Activated CD4-positive, alpha-beta memory T cell treated with anti-CD3 and anti-CD28 coated beads for 36 hours (primary cell): ENCODE results near the gene NAALADL2. TPM values are rescaled to one million over a fixed set of nuclear protein-coding genes. Genes with fewer than 3 reads are reported as not detected.

ENCODE experiments used
- CTCF ChIA-PET: fragments of 350-600 bp; sonication (Branson Sonifier 250); formaldehyde crosslinking; loops from one replicate; lab custom pipeline; 2021; ENCODE audit warnings: antibody characterized with exemption, inconsistent platforms; lab: Charles Lee
- POLR2A ChIA-PET: fragments of 350-600 bp; sonication (Branson Sonifier 250); formaldehyde crosslinking; loops from one replicate; lab custom pipeline; 2021; ENCODE audit warnings: antibody characterized with exemption; lab: Charles Lee
- DNase-seq: peaks from one replicate; pipeline ENCODE4 v3.0.0-alpha.2; 2020
- H3K27ac Mint-ChIP-seq: one replicate; pipeline ENCODE4 v1.8.0; 2021; ENCODE audit warnings: mixed read lengths
- H3K27me3 Mint-ChIP-seq: one replicate; pipeline ENCODE4 v1.8.0; 2021; ENCODE audit warnings: mixed read lengths
- H3K36me3 Mint-ChIP-seq: one replicate; pipeline ENCODE4 v1.8.0; 2021; ENCODE audit warnings: mixed read lengths
- H3K4me1 Mint-ChIP-seq: one replicate; pipeline ENCODE4 v1.8.0; 2021; ENCODE audit warnings: low read depth, mixed read lengths
- H3K4me3 Mint-ChIP-seq: one replicate; pipeline ENCODE4 v1.8.0; 2021; ENCODE audit warnings: mild to moderate bottlenecking, mixed read lengths
- H3K9me3 Mint-ChIP-seq: one replicate; pipeline ENCODE4 v1.8.0; 2021; ENCODE audit warnings: mixed read lengths
- intact Hi-C: fragments of 100-400 bp; cut with micrococcal nuclease; formaldehyde crosslinking; loops from one replicate; pipeline ENCODE4 v1.15.1; 2023
- total RNA-seq, 2 experiments: library from RNA; stranded (reverse); gene quantifications; one replicate each; pipeline ENCODE4 v1.2.3, GENCODE V29; 2021

Gene NAALADL2
- total RNA-seq: not detected

DNA sequence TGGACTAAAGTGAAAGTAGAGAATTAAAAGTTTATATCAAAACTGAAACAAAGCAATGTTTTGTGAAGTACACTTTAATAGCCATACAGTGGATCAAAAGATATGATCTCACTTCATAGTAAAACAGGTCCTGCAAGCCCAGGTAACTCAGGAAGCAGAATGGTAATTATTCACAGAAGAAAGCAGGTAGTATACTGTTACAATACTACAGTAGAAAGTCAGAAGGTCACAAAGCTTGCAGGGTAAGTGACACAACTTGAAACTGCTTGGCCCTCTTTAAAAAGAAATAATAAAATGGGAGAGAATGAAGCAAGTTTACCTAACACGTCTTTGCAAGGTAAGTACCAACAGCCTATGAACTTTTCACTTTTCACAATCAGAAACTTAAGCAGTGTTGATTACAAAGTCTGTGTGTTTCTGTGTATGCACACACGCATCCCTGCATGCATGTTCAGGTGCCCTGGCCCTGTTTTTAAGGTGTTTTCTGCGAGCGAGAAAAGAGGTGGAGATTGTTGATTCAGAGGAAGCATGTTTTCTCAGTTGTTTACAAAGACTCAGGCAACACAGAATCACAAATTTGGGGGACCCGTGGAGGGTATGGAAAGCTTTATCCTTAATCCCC, at the start of gene NAALADL2:
Gene NAALADL2 (plus strand): TSS at position 221 of the 622 bp plus-strand sequence.
- ChIA-PET POLR2A (no interaction called here), CTCF (no interaction called here)
- H3K36me3 Mint-ChIP-seq: no peaks in the 10 kb centered on the region
- peaks cover 4% of the 10 kb centered on the region for H3K9me3 Mint-ChIP-seq
- no peak for DNase-seq
- H3K27me3 Mint-ChIP-seq: no peaks in the 10 kb centered on the region
- H3K27ac Mint-ChIP-seq: no peak within 1 kb of the TSS
- H3K4me1 Mint-ChIP-seq: no peaks in the 10 kb centered on the region
- intact Hi-C loops: no loop called here
- H3K4me3 Mint-ChIP-seq: no peak within 1 kb of the TSS

GRCh38 chr3:174810254-174810653, 48.9 kb upstream of the NAALADL2 start:
- Mint-ChIP-seq H3K27ac (no peak overlapping the region), H3K27me3 (no peaks in the 10 kb centered on the region), H3K4me1 (no peaks in the 10 kb centered on the region), H3K4me3 (no peak overlapping the region), H3K9me3 (peaks cover 11% of the 10 kb centered on the region), H3K36me3 (no peaks in the 10 kb centered on the region)
- ChIA-PET POLR2A (no interaction called here), CTCF (no interaction called here)
- intact Hi-C loops: no loop called here
- no peak for DNase-seq

GRCh38 chr3:174812172-174812862, 46.8 kb upstream of the NAALADL2 start:
- Mint-ChIP-seq H3K4me1 (no peaks in the 10 kb centered on the region), H3K4me3 (no peak overlapping the region), H3K27me3 (no peaks in the 10 kb centered on the region), H3K36me3 (no peaks in the 10 kb centered on the region), H3K27ac (no peak overlapping the region), H3K9me3 (peaks cover 11% of the 10 kb centered on the region)
- intact Hi-C loops: no loop called here
- ChIA-PET POLR2A (no interaction called here), CTCF (no interaction called here)
- no peak for DNase-seq

DNA sequence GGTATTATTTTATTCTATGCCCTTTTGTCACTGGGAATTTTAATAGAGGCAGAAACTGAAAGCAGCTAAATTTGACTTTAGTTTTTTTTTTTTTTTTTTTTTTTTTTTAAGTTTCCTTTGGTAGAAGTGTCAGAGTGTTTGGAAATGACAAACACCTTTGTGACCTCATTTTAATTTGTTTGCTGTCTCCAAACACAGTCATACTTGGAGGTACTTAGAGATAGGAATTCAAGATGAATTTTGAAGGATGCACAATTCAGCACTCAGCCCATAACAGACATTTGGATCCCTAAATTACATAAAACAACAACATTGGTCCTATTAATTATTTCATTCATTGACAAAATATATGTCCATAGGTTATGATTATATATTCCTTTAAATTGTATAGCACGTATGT, 43.4 kb upstream of the NAALADL2 start:
- H3K9me3 Mint-ChIP-seq: peaks cover 2% of the 10 kb centered on the region
- intact Hi-C loops: no loop called here
- H3K27me3 Mint-ChIP-seq: no peaks in the 10 kb centered on the region
- ChIA-PET CTCF (no interaction called here), POLR2A (no interaction called here)
- H3K27ac Mint-ChIP-seq: no peak overlapping the region
- H3K4me3 Mint-ChIP-seq: no peak overlapping the region
- H3K4me1 Mint-ChIP-seq: no peaks in the 10 kb centered on the region
- no peaks in the 10 kb centered on the region for H3K36me3 Mint-ChIP-seq
- no peak for DNase-seq

DNA sequence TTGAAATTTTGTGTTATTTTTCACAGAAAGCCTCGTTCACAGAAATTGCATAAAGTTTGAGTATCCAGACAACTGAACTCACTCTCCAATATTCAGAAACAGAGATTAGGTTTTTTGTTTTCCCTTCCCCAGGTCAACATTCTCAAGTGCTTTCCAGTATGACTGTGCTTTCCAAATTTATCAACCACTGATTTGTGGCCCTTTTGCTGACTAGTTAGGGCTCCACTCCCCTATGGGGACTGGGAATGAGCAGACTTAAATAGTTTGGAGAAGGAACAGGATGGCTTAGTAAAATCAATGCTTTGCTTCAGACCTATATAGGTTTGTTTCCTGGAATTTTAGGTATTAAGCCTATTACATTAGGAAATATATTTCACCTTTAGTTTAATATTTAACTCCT, 38.2 kb upstream of the NAALADL2 start:
- ChIA-PET CTCF (no interaction called here), POLR2A (no interaction called here)
- H3K27ac Mint-ChIP-seq: no peak overlapping the region
- no peaks in the 10 kb centered on the region for H3K4me1 Mint-ChIP-seq
- H3K36me3 Mint-ChIP-seq: no peaks in the 10 kb centered on the region
- H3K27me3 Mint-ChIP-seq: no peaks in the 10 kb centered on the region
- intact Hi-C loops: no loop called here
- no peak overlapping the region for H3K4me3 Mint-ChIP-seq
- no peaks in the 10 kb centered on the region for H3K9me3 Mint-ChIP-seq
- DNase-seq: no peak

GRCh38 chr3:174821477-174821876, 37.7 kb upstream of the NAALADL2 start:
- no peak for DNase-seq
- intact Hi-C loops: no loop called here
- Mint-ChIP-seq H3K36me3 (no peaks in the 10 kb centered on the region), H3K4me1 (no peaks in the 10 kb centered on the region), H3K9me3 (peaks cover 3% of the 10 kb centered on the region), H3K4me3 (no peak overlapping the region), H3K27me3 (no peaks in the 10 kb centered on the region), H3K27ac (no peak overlapping the region)
- CTCF ChIA-PET: no interaction called here
- POLR2A ChIA-PET: no interaction called here

DNA sequence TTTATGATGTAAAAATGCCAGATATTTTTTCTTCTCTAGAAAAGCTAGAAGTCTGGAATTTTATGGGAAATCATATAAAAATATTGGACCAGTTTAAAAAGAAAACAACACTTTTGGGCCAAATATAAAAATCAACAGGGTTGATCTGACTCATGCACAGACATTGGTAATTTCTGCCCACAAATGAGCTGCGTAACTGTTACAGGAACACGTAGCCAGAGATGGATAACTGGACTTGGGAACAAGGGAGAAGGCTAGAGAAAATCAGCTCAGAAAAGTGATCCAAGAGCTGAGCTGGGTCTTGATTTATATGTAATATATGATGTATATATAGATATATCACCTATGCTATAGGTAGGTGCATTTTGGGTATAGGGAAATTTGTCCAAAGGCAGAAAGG, 36.8 kb upstream of the NAALADL2 start:
- H3K36me3 Mint-ChIP-seq: no peaks in the 10 kb centered on the region
- ChIA-PET POLR2A (no interaction called here), CTCF (no interaction called here)
- peaks cover 5% of the 10 kb centered on the region for H3K9me3 Mint-ChIP-seq
- intact Hi-C loops: no loop called here
- H3K4me1 Mint-ChIP-seq: no peaks in the 10 kb centered on the region
- no peaks in the 10 kb centered on the region for H3K27me3 Mint-ChIP-seq
- H3K4me3 Mint-ChIP-seq: no peak overlapping the region
- H3K27ac Mint-ChIP-seq: no peak overlapping the region
- DNase-seq: no peak

DNA sequence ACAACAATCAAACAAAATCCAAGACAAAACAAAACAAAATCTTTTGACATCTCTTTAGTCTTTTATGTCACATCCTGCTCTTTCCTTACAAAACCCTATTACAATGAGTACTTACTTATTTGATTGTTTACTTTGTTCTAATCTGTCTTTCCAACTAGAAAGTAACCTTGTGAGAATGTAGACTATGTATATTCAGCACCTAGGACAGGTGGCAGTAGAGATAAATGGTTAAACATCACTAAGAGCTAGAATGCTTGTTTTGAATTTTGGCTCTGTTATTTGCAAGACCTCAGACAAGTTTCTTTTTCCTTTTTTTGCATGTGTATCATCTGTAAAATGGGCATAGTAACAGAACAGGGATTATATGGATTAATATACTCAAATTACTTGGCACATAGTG, 33.1 kb upstream of the NAALADL2 start:
- Mint-ChIP-seq H3K4me3 (no peak overlapping the region), H3K4me1 (no peaks in the 10 kb centered on the region), H3K27ac (no peak overlapping the region), H3K36me3 (no peaks in the 10 kb centered on the region), H3K27me3 (no peaks in the 10 kb centered on the region), H3K9me3 (peaks cover 6% of the 10 kb centered on the region)
- POLR2A ChIA-PET: no interaction called here
- no peak for DNase-seq
- intact Hi-C loops: no loop called here
- CTCF ChIA-PET: no interaction called here

DNA sequence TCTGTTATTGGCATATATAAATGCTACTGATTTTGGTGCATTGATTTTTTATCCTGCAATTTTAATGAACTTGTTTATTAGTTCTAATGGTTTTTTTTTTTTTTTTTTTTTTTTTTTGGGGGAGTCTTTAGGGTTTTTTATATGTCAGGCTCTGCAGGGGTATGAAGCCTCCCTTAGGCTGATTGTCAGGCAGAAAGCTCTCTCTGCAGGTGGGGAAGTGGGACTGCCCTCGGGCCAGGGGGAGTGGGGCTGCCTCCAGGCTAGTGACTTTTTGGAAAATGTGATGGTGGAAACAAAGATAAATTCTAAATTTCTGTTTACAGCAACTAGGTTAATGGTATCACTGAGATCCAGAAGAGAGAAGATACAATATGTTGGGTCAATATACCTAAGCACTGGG, 14.4 kb upstream of the NAALADL2 start:
- H3K4me3 Mint-ChIP-seq: no peak overlapping the region
- no peak overlapping the region for H3K27ac Mint-ChIP-seq
- H3K9me3 Mint-ChIP-seq: peaks cover 11% of the 10 kb centered on the region
- H3K36me3 Mint-ChIP-seq: no peaks in the 10 kb centered on the region
- H3K27me3 Mint-ChIP-seq: no peaks in the 10 kb centered on the region
- no peak for DNase-seq
- POLR2A ChIA-PET: no interaction called here
- intact Hi-C loops: no loop called here
- CTCF ChIA-PET: no interaction called here
- no peaks in the 10 kb centered on the region for H3K4me1 Mint-ChIP-seq

DNA sequence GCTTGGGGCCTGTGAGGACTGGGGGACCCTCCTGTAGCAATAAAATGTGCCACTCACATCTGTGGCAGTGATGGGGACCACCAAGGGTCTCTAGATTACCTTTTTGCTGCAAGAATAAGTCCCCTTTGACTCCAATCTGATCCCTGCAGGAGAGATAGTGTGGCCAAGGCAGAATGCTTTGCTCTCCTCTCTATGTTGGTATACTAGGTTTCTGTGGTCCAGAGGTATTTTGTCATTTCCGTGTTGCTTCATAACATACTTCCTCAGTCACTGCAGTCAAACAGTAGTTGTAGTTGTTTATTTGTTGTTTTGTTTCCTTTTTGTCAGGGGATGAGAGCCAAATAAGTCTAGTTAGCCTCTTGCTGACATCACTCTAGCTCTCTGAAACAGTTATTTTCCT, 13.1 kb upstream of the NAALADL2 start:
- CTCF ChIA-PET: no interaction called here
- Mint-ChIP-seq H3K4me3 (no peak overlapping the region), H3K27me3 (no peaks in the 10 kb centered on the region), H3K9me3 (peaks cover 11% of the 10 kb centered on the region), H3K4me1 (no peaks in the 10 kb centered on the region), H3K36me3 (no peaks in the 10 kb centered on the region), H3K27ac (no peak overlapping the region)
- POLR2A ChIA-PET: no interaction called here
- intact Hi-C loops: no loop called here
- DNase-seq: no peak

DNA sequence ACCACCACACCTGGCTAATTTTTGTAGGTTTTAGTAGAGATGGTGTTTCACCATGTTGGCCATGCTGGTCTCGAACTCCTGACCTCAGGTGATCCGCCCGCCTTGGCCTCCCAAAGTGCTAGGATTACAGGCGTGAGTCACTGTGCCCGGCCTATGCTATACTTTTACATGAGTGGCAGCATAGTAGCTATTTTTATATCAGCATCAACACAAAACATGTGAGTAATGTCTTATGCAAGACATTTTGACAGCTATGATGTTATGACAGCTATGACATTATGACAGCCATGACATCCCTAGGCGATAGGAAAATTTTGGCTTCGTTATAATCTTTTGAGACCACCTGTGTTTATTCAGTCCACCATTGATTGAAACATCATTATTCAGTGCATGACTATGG, 4.1 kb upstream of the NAALADL2 start:
- DNase-seq: no peak
- ChIA-PET CTCF (no interaction called here), POLR2A (no interaction called here)
- intact Hi-C loops: no loop called here
- H3K4me3 Mint-ChIP-seq: no peak overlapping the region
- H3K4me1 Mint-ChIP-seq: no peaks in the 10 kb centered on the region
- H3K9me3 Mint-ChIP-seq: peaks cover 10% of the 10 kb centered on the region
- H3K27ac Mint-ChIP-seq: no peak overlapping the region
- H3K36me3 Mint-ChIP-seq: no peaks in the 10 kb centered on the region
- H3K27me3 Mint-ChIP-seq: no peaks in the 10 kb centered on the region

DNA sequence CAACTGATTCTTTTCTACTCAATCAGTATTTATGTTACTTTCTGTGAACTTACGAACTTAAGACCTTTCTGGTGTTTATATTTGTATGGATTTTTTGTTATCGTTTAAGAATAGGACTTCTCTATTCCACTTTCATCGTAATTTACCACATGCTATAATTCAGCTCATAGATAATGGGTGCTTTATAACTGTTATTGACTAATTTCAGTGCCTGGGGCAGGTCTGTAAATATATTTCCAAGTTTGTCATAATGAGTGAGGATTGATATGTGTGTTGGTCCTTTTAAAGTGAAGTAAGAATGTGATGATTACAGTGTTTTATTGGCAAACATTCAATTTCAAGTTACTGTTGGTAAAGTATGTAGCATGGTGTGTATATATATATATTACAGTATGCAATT, 1.8 kb upstream of the NAALADL2 start:
- CTCF ChIA-PET: no interaction called here
- Mint-ChIP-seq H3K36me3 (no peaks in the 10 kb centered on the region), H3K9me3 (peaks cover 6% of the 10 kb centered on the region), H3K4me3 (no peak overlapping the region), H3K27ac (no peak overlapping the region), H3K4me1 (no peaks in the 10 kb centered on the region), H3K27me3 (no peaks in the 10 kb centered on the region)
- POLR2A ChIA-PET: no interaction called here
- intact Hi-C loops: no loop called here
- DNase-seq: no peak

GRCh38 chr3:174858353-174858752, 781 bp upstream of the NAALADL2 start:
- intact Hi-C loops: no loop called here
- ChIA-PET POLR2A (no interaction called here), CTCF (no interaction called here)
- Mint-ChIP-seq H3K27me3 (no peaks in the 10 kb centered on the region), H3K36me3 (no peaks in the 10 kb centered on the region), H3K27ac (no peak overlapping the region), H3K4me3 (no peak overlapping the region), H3K4me1 (no peaks in the 10 kb centered on the region), H3K9me3 (peaks cover 6% of the 10 kb centered on the region)
- no peak for DNase-seq
